Transverse colon (tissue), 4 donors: ENCODE results near the gene FMO4.

ENCODE experiments used
- CTCF ChIP-seq, 5 experiments: fragments of 200-600 bp in 3 of 5; fragments of 450-650 bp in 2 of 5; sonication (generic) in 3 of 5; IDR thresholded peaks; 1 replicate in 2 of 5; 2 replicates in 3 of 5; pipeline ENCODE4 v1.5.1; 2016 to 2017; ENCODE audit warnings: antibody characterized with exemption in 5 of 5, inconsistent platforms in 3 of 5, mild to moderate bottlenecking in 2 of 5, moderate library complexity in 1 of 5
- EP300 ChIP-seq: sonication (generic); formaldehyde crosslinking; IDR thresholded peaks from one replicate; pipeline ENCODE4 v1.6.1; 2017; ENCODE audit warnings: antibody characterized with exemption, low read depth
- POLR2A ChIP-seq: fragments of 450-650 bp; IDR thresholded peaks from one replicate; pipeline ENCODE4 v1.6.1; 2016; ENCODE audit warnings: antibody characterized with exemption, mild to moderate bottlenecking, moderate library complexity
- POLR2AphosphoS5 ChIP-seq, 3 donors: sonication (generic); formaldehyde crosslinking; IDR thresholded peaks; one replicate each; pipeline ENCODE4 v1.6.1; 2016; ENCODE audit warnings: antibody characterized with exemption in 3 of 3

DNA sequence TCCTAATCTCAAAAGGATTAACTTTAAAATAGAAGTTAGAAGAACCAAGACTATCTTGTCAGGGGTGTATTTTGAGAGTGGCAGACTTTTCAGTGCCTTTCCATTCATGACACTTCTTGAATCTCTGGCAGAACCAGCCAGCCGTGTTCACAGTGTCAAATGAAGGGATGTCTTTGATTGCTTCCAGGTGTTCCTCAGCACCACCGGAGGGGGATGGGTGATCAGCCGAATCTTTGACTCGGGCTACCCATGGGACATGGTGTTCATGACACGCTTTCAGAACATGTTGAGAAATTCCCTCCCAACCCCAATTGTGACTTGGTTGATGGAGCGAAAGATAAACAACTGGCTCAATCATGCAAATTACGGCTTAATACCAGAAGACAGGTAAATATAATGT is 33.4 kb upstream of the FMO4 start:
- TF ChIP-seq POLR2AphosphoS5 (IDR thresholded peaks at IDR 0.05) (no peak), CTCF (IDR thresholded peaks at IDR 0.05) (no peak), POLR2A (no peak), EP300 (no peak)
